ENCODE results near the gene DDR1. TPM values are rescaled to one million over a fixed set of nuclear protein-coding genes. Genes with fewer than 3 reads are reported as not detected.

The DDR1 gene
- 85.3 and 234 TPM in 2 replicates for total RNA-seq (ENCODE audit: low replicate concordance)

DNA sequence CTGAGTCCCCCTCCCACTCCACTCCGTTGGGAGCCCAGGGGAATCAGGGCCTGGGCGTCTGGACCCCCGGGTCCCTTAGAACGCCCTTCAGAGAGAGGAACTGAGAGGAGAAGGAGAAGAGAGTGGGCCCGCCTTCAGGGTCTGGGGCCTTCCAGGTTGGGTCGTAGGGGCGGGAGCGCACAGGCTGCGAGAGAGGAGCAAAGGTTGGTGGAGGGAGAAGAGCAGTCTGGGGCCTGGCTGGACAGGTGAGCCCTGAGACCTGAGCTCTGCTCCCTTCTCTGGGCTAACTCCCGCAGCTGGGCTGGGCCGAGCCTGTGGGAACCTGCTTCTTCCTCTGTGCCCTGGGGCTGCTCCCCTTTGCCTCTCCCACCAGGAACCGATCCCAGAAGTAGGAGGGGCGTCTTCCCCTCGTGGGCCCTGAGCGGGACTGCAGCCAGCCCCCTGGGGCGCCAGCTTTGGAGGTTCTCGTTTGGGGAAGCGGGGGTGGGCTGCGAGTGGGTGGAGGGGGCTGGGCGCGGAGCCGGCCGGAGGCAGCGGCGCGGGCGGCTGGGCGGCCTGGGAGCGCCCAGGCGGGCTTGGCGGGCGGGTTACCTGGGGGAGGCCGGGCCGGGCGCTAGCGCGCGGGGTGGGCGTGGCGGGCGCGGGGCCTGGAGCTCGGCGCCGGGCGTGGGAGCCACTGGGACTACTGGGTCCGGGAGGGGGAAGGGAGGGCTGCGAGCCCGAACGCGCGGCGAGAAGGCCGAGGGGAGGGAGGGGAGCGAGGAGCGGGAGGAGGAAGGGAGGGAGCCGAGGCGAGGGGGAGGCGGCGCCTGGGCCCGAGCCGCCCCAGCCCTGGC is at the start of gene DDR1:
TSS of gene DDR1 (plus strand) at position 835 of the 836 bp plus-strand sequence. CDS start 4,211 bp downstream, outside the sequence.
- Histone ChIP-seq H3K9me3 (ENCODE audit: low read depth) (no peaks in the 10 kb centered on the region), H3F3A (ENCODE audit: low read depth) (peaks cover 77% of the 10 kb centered on the region), H3K27ac (peak within 1 kb of the TSS; percentile 91), H3K9ac (peak within 1 kb of the TSS; percentile 77), H3K4me2 (peak within 1 kb of the TSS; percentile 99), H3K79me2 (ENCODE audit: low read depth) (peaks cover 81% of the 10 kb centered on the region), H2AFZ (replicated peaks) (no peak within 1 kb of the TSS), H3K4me3 (peak within 1 kb of the TSS; percentile 74), H3K27me3 (no peaks in the 10 kb centered on the region), H3K36me3 (peaks cover 4% of the 10 kb centered on the region), H4K20me1 (ENCODE audit: low read depth) (peaks cover 52% of the 10 kb centered on the region), H3K4me1 (peaks cover 51% of the 10 kb centered on the region)
- no peaks in the 10 kb centered on the region for H3K9me3 Mint-ChIP-seq
- H3K36me3 Mint-ChIP-seq: peaks cover 5% of the 10 kb centered on the region
- peak within 1 kb of the TSS; percentile 97 for H3K4me3 Mint-ChIP-seq
- DNase-seq (ENCODE audit: low spot score): peak; percentile 76
- H3K27me3 Mint-ChIP-seq (ENCODE audit: insufficient read depth, low read depth): peaks cover 15% of the 10 kb centered on the region
- TF ChIP-seq, protein P1, sequence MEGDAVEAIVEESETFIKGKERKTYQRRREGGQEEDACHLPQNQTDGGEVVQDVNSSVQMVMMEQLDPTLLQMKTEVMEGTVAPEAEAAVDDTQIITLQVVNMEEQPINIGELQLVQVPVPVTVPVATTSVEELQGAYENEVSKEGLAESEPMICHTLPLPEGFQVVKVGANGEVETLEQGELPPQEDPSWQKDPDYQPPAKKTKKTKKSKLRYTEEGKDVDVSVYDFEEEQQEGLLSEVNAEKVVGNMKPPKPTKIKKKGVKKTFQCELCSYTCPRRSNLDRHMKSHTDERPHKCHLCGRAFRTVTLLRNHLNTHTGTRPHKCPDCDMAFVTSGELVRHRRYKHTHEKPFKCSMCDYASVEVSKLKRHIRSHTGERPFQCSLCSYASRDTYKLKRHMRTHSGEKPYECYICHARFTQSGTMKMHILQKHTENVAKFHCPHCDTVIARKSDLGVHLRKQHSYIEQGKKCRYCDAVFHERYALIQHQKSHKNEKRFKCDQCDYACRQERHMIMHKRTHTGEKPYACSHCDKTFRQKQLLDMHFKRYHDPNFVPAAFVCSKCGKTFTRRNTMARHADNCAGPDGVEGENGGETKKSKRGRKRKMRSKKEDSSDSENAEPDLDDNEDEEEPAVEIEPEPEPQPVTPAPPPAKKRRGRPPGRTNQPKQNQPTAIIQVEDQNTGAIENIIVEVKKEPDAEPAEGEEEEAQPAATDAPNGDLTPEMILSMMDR (IDR thresholded peaks at IDR 0.05): no peak
- TF ChIP-seq EZH2 (IDR thresholded peaks at IDR 0.05) (no peak), EZH2phosphoT487 (IDR thresholded peaks at IDR 0.05) (no peak)
- H3K4me1 Mint-ChIP-seq: peaks cover 72% of the 10 kb centered on the region
- H3K27ac Mint-ChIP-seq: peak within 1 kb of the TSS; percentile 100

DNA sequence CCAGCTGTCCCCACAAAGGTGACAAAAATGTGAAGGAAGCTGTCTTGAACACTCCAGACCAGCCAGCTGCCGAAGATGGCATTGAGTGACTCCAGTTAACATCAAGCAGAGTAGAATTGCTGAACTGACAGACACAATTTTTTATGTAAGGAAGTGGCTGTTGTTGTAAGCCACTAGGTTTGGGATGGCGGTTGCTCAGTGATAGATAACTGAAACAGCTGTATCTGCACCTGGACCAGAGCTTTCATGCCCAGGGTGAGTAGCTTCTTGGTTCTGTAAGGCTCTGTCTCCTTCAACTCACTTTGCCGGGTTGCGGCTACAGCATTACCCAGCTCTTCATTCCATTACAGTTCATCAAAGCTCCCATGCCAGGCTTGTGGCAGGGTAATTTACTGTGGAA is 49.7 kb upstream of the DDR1 start:
- no peaks in the 10 kb centered on the region for H3K36me3 Mint-ChIP-seq

DNA sequence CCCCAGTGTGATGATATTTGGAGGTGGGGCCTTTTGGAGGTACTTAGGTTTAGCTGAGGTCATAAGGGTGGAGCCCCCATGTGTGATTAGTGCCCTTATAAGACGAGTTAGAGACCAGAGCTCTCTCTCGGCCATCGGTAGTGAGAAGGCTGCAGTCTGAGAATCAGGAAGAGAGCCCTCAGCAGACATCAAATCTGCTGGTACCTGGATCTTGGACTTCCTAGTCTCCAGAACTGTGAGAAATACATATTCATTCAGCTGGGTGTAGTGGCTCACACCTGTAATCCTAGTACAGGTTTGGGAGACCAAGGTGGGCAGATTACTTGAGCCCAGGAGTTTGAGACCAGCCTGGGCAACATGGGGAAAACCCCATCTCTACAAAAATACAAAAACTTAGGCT is 48.7 kb upstream of the DDR1 start:
- H3K4me1 ChIP-seq: peaks cover 18% of the 10 kb centered on the region
- no peak overlapping the region for H2AFZ ChIP-seq (replicated peaks)
- no peaks in the 10 kb centered on the region for H4K20me1 ChIP-seq (ENCODE audit: low read depth)
- no peaks in the 10 kb centered on the region for H3K27me3 ChIP-seq
- Mint-ChIP-seq H3K27me3 (ENCODE audit: insufficient read depth, low read depth) (peaks cover 15% of the 10 kb centered on the region), H3K36me3 (no peaks in the 10 kb centered on the region), H3K27ac (no peak overlapping the region), H3K4me3 (no peak overlapping the region), H3K4me1 (peaks cover 23% of the 10 kb centered on the region), H3K9me3 (no peaks in the 10 kb centered on the region)
- no peaks in the 10 kb centered on the region for H3K36me3 ChIP-seq
- no peaks in the 10 kb centered on the region for H3F3A ChIP-seq (ENCODE audit: low read depth)
- no peak overlapping the region for H3K4me2 ChIP-seq
- no peak for DNase-seq (ENCODE audit: low spot score)
- H3K79me2 ChIP-seq (ENCODE audit: low read depth): no peaks in the 10 kb centered on the region
- H3K4me3 ChIP-seq: no peak overlapping the region
- no peaks in the 10 kb centered on the region for H3K9me3 ChIP-seq (ENCODE audit: low read depth)
- H3K27ac ChIP-seq: no peak overlapping the region
- H3K9ac ChIP-seq: no peak overlapping the region
- no peak for TF ChIP-seq EZH2 (IDR thresholded peaks at IDR 0.05)
- no peak for TF ChIP-seq EZH2phosphoT487 (IDR thresholded peaks at IDR 0.05)
- TF ChIP-seq, protein P1 (IDR thresholded peaks at IDR 0.05): no peak

More for the DNA sequence above, 49.7 kb upstream of the DDR1 start:
- Histone ChIP-seq H2AFZ (replicated peaks) (no peak overlapping the region), H3K4me3 (no peak overlapping the region), H3K79me2 (ENCODE audit: low read depth) (no peaks in the 10 kb centered on the region), H3K4me1 (peaks cover 17% of the 10 kb centered on the region), H3K4me2 (no peak overlapping the region), H4K20me1 (ENCODE audit: low read depth) (no peaks in the 10 kb centered on the region), H3F3A (ENCODE audit: low read depth) (no peaks in the 10 kb centered on the region), H3K9ac (no peak overlapping the region), H3K9me3 (ENCODE audit: low read depth) (no peaks in the 10 kb centered on the region), H3K36me3 (no peaks in the 10 kb centered on the region), H3K27ac (no peak overlapping the region), H3K27me3 (no peaks in the 10 kb centered on the region)
- H3K27ac Mint-ChIP-seq: no peak overlapping the region
- peaks cover 12% of the 10 kb centered on the region for H3K27me3 Mint-ChIP-seq (ENCODE audit: insufficient read depth, low read depth)
- no peak overlapping the region for H3K4me3 Mint-ChIP-seq
- H3K9me3 Mint-ChIP-seq: no peaks in the 10 kb centered on the region
- no peak for DNase-seq (ENCODE audit: low spot score)
- peaks cover 20% of the 10 kb centered on the region for H3K4me1 Mint-ChIP-seq
- no peak for TF ChIP-seq EZH2 (IDR thresholded peaks at IDR 0.05)
- TF ChIP-seq EZH2phosphoT487 (IDR thresholded peaks at IDR 0.05): no peak
- TF ChIP-seq, protein P1 (IDR thresholded peaks at IDR 0.05): no peak

Data from neural progenitor cell (in vitro differentiated cells).